Esophagus squamous epithelium (tissue), 5 donors: ENCODE results near the gene FAM186B. TPM values are rescaled to one million over a fixed set of nuclear protein-coding genes. Genes with fewer than 3 reads are reported as not detected.

Experiments
- DNase-seq: peaks from one replicate; lab custom pipeline; 2025; lab: John Stamatoyannopoulos, UW
- H3K27ac ChIP-seq, 4 donors: fragments of 200-600 bp; sonication (generic); one replicate each; pipeline ENCODE4 v1.5.1; 2016 to 2019; ENCODE audit warnings: mild to moderate bottlenecking in 1 of 4
- H3K27me3 ChIP-seq, 4 donors: fragments of 200-600 bp; sonication (generic); 1 replicate in 3 of 4; 2 replicates in 1 of 4; pipeline versions ENCODE4 v1.5.1 to v1.6.0; 2017 to 2021; ENCODE audit warnings: antibody characterized with exemption in 1 of 4
- H3K36me3 ChIP-seq, 3 donors: fragments of 200-600 bp; sonication (generic); one replicate each; pipeline ENCODE4 v1.5.1; 2016 to 2019
- H3K4me1 ChIP-seq, 3 donors: fragments of 200-600 bp; sonication (generic); one replicate each; pipeline ENCODE4 v1.5.1; 2017 to 2019
- H3K4me3 ChIP-seq, 4 donors: fragments of 200-600 bp; sonication (generic); 1 replicate in 3 of 4; 2 replicates in 1 of 4; pipeline ENCODE4 v1.5.1; 2016 to 2019; ENCODE audit warnings: mild to moderate bottlenecking in 2 of 4, moderate library complexity in 1 of 4
- H3K9me3 ChIP-seq, 3 donors: fragments of 200-600 bp; sonication (generic); one replicate each; pipeline ENCODE4 v1.5.1; 2016 to 2019
- POLR2A ChIP-seq, 4 donors: fragments of 450-650 bp; IDR thresholded peaks; one replicate each; pipeline ENCODE4 v1.6.1; 2017; ENCODE audit warnings: antibody characterized with exemption in 4 of 4, mild to moderate bottlenecking in 4 of 4, moderate library complexity in 3 of 4
- WGBS, 2 donors: methylation state at CpG; one replicate each; pipeline ENCODE4 v1.1.5; 2018; 5-methylcytosine and 5-hydroxymethylcytosine counted together
- intact Hi-C: fragments of 100-400 bp; cut with DNase I; formaldehyde crosslinking; loops from one replicate; pipeline ENCODE4 v1.15.0; 2022
- total RNA-seq, 4 donors: library from RNA; depleted of rRNA; stranded (reverse); fragments of >200 nt; gene quantifications; one replicate each; pipeline ENCODE4 v1.1.0, GENCODE V29; 2016
- TF ChIP-seq, protein P1 (sequence below), 6 experiments: fragments of 450-650 bp in 4 of 6; fragments of 200-600 bp in 2 of 6; sonication (generic) in 2 of 6; IDR thresholded peaks; one replicate each; pipeline ENCODE4 v1.5.1; 2016 to 2019; ENCODE audit warnings: antibody characterized with exemption in 6 of 6, mild to moderate bottlenecking in 4 of 6, moderate library complexity in 4 of 6
- donor health status: DM: yes; HTN: yes; CAD: no.

The FAM186B gene
- total RNA-seq, 4 donors from 2014 or later: 0.19 to 1.1 TPM; not detected in 2

GRCh38 chr12:49609059-49609874, 3.8 kb upstream of the FAM186B start:
- H3K27ac ChIP-seq: no peak overlapping the region
- H3K4me1 ChIP-seq: no peaks in the 10 kb centered on the region
- H3K27me3 ChIP-seq: no peaks in the 10 kb centered on the region
- peaks cover 0 to 10% (median 0%) of the 10 kb centered on the region in 3 donors for H3K9me3 ChIP-seq
- WGBS, 2 donors: 40 to 80% methylated on average over 1 to 2 of the region's 2 CpGs
- DNase-seq: no peak
- TF ChIP-seq POLR2A (IDR thresholded peaks at IDR 0.05): no peak
- TF ChIP-seq, protein P1, sequence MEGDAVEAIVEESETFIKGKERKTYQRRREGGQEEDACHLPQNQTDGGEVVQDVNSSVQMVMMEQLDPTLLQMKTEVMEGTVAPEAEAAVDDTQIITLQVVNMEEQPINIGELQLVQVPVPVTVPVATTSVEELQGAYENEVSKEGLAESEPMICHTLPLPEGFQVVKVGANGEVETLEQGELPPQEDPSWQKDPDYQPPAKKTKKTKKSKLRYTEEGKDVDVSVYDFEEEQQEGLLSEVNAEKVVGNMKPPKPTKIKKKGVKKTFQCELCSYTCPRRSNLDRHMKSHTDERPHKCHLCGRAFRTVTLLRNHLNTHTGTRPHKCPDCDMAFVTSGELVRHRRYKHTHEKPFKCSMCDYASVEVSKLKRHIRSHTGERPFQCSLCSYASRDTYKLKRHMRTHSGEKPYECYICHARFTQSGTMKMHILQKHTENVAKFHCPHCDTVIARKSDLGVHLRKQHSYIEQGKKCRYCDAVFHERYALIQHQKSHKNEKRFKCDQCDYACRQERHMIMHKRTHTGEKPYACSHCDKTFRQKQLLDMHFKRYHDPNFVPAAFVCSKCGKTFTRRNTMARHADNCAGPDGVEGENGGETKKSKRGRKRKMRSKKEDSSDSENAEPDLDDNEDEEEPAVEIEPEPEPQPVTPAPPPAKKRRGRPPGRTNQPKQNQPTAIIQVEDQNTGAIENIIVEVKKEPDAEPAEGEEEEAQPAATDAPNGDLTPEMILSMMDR (IDR thresholded peaks at IDR 0.05): no peak
- H3K4me3 ChIP-seq: no peak overlapping the region
- no peaks in the 10 kb centered on the region for H3K36me3 ChIP-seq
- intact Hi-C loops: no loop called here

DNA sequence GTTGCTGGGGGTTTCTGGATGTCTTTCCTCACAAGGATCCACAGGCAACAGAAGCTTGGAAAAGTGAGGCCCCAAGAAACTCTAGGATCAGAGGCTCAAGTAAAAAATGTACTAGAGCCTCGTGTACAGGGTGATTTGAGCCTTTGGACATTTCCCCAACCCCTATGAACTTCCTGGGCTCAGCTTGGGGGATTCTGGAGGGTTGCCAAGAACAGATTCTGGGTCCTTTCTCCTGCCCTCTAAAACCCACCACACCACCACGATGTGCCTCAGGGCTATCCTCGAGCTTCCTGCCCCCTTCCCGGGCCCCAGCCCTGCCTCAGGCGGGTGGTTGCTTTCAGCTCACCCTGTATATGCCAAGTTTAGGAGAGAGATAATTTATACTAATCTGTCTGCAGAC, 583 bp downstream of the FAM186B start:
- Histone ChIP-seq H3K27me3 (no peaks in the 10 kb centered on the region), H3K36me3 (no peaks in the 10 kb centered on the region), H3K4me1 (no peaks in the 10 kb centered on the region), H3K4me3 (no peak overlapping the region), H3K27ac (no peak overlapping the region), H3K9me3 (no peaks in the 10 kb centered on the region)
- intact Hi-C loops: no loop called here
- no peak for TF ChIP-seq POLR2A (IDR thresholded peaks at IDR 0.05)
- TF ChIP-seq, protein P1 (IDR thresholded peaks at IDR 0.05): no peak
- DNase-seq: no peak
- 64 to 73% methylated on average over 5 of the region's 5 CpGs for WGBS, 2 donors

GRCh38 chr12:49603721-49604120, 1.7 kb downstream of the FAM186B start:
- H3K27me3 ChIP-seq: no peaks in the 10 kb centered on the region
- no peaks in the 10 kb centered on the region for H3K4me1 ChIP-seq
- no peaks in the 10 kb centered on the region for H3K9me3 ChIP-seq
- DNase-seq: no peak
- no peak overlapping the region for H3K27ac ChIP-seq
- 56% methylated on average over 1 of the region's 1 CpG; no CpG with 5 or more reads in 1 of the 2 donors for WGBS, 2 donors
- H3K4me3 ChIP-seq: no peak overlapping the region
- TF ChIP-seq, protein P1 (IDR thresholded peaks at IDR 0.05): no peak
- no peak for TF ChIP-seq POLR2A (IDR thresholded peaks at IDR 0.05)
- intact Hi-C loops: no loop called here
- no peaks in the 10 kb centered on the region for H3K36me3 ChIP-seq

DNA sequence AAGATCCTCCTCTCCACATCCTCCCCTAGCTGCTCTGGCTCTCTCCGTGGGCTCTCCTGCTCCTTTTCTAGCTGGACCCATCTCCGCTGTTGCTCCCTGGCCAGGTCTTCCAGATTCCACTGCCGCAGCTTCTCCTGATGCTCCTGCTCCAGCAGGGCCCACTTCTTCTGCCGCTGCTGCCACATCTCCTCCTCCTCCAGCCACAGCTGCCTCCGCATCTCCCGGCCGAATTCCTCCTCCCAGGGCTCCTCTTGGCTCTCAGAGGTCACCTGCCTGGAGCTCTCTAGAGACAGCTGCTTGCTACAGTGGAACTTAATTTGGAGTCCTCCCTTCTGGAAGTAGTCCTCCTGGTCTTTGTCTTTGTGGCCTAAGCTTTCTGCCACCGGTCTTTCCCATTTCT, 5.5 kb downstream of the FAM186B start:
- intact Hi-C loops: no loop called here
- Histone ChIP-seq H3K9me3 (no peaks in the 10 kb centered on the region), H3K27ac (no peak overlapping the region), H3K27me3 (no peaks in the 10 kb centered on the region), H3K4me1 (no peaks in the 10 kb centered on the region), H3K4me3 (no peak overlapping the region), H3K36me3 (no peaks in the 10 kb centered on the region)
- DNase-seq: no peak
- TF ChIP-seq, protein P1 (IDR thresholded peaks at IDR 0.05): no peak
- TF ChIP-seq POLR2A (IDR thresholded peaks at IDR 0.05): no peak
- 91 to 92% methylated on average over 7 to 8 of the region's 8 CpGs for WGBS, 2 donors

- Histone ChIP-seq H3K36me3 (no peaks in the 10 kb centered on the region), H3K4me3 (no peak overlapping the region), H3K27me3 (no peaks in the 10 kb centered on the region), H3K9me3 (no peaks in the 10 kb centered on the region), H3K27ac (no peak overlapping the region), H3K4me1 (no peaks in the 10 kb centered on the region)
- WGBS, 2 donors: 80 to 95% methylated on average over 3 of the region's 10 CpGs
- no peak for TF ChIP-seq POLR2A (IDR thresholded peaks at IDR 0.05)
- TF ChIP-seq, protein P1 (IDR thresholded peaks at IDR 0.05): no peak
- DNase-seq: no peak
- intact Hi-C loops: no loop called here
Measured at GRCh38 chr12:49598527-49598926, 6.9 kb downstream of the FAM186B start.
